Muscle of leg (tissue), 11 donors: ENCODE data around the gene ADNP. TPM values are rescaled to one million over a fixed set of nuclear protein-coding genes. Genes with fewer than 3 reads are reported as not detected.
A peak's percentile ranks its signal among the peaks of the same experiment; 100 is the strongest.

Experiments used
- DNase-seq: peaks from one replicate; pipeline ENCODE4 v3.0.0; 2013
- H3K27ac ChIP-seq: one replicate; pipeline ENCODE4 v1.5.1; 2013; ENCODE audit warnings: mild to moderate bottlenecking, low read length, control low read depth
- H3K27me3 ChIP-seq: one replicate; pipeline ENCODE4 v1.6.1; 2013; ENCODE audit warnings: low read length; ENCODE audit not compliant: control insufficient read depth, insufficient read depth
- H3K36me3 ChIP-seq: one replicate; pipeline ENCODE4 v1.6.1; 2013; ENCODE audit warnings: low read length; ENCODE audit not compliant: control insufficient read depth, insufficient read depth
- H3K4me1 ChIP-seq: one replicate; pipeline ENCODE4 v1.6.1; 2013; ENCODE audit warnings: low read length; ENCODE audit not compliant: control insufficient read depth, insufficient read depth
- H3K4me3 ChIP-seq: one replicate; pipeline ENCODE4 v1.5.1; 2013; ENCODE audit warnings: low read length, control low read depth
- H3K9me3 ChIP-seq: replicated peaks from 2 replicates; pipeline ENCODE4 v1.6.1; 2013; ENCODE audit warnings: low read depth, low read length; ENCODE audit not compliant: control insufficient read depth
- WGBS: methylation state at CpG from one replicate; pipeline ENCODE4 v1.1.5; 2013; ENCODE audit warnings: missing lambda C conversion rate; ENCODE audit not compliant: insufficient coverage; 5-methylcytosine and 5-hydroxymethylcytosine counted together
- polyA plus RNA-seq, 8 donors: library from polyadenylated mRNA; unstranded; fragments of 120-200 nt; gene quantifications; one replicate each; pipeline versions ENCODE4 v1.2.1 to v1.2.3, GENCODE V29; 2013; ENCODE audit warnings: inconsistent platforms in 1 of 8, low replicate concordance in 1 of 8; ENCODE audit not compliant: insufficient read length in 8 of 8, insufficient read depth in 1 of 8
- total RNA-seq: library from RNA; stranded (reverse); fragments of 120-200 nt; gene quantifications from one replicate; pipeline ENCODE4 v1.2.4, GENCODE V29; 2013

The ADNP gene
- total and polyA plus RNA-seq, 9 donors: 37.9 to 68.5 (median 54.6) TPM

DNA sequence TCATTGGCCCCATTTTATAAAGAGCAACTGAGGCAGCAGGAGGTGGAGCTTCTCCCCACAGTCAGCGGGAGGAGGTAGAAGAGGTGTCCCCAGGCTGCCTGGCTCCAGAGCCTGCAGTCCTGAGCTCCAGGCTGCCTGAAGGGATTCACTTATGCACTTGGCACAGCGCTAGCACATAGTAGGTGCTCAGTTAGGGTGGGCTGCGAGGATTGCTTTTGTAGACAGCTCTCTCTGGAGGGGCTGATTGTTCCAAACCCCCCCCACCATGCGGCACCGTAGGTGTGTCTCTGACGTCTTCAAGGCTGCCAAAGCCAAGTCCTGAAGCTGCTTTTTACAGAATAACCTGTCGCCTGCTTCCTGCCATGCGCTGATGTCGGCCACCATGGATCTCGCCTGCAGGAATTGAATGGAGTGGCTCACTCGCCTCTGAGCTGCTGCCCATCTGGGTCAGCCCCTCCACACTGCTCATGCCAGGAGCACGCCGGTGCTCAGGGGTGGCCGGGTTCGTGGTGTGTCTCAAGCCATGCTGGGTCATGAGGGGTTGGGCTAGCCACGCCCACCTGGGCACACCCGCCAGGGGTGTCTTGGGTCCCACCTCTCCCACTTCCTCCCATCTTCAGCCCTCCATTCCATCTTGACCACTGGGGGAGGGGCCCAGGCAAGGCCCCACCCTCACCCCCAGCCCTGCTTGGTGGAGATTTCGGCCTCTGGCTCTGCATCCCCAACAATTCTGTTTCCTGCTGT lies 76.6 kb downstream of the ADNP start:
- no peak overlapping the region for H3K27ac ChIP-seq
- no peak for DNase-seq
- H3K4me3 ChIP-seq: no peak overlapping the region
- WGBS: 81% methylated on average over 16 of the region's 18 CpGs
- H3K27me3 ChIP-seq: no peaks in the 10 kb centered on the region
- H3K9me3 ChIP-seq: no peaks in the 10 kb centered on the region
- no peaks in the 10 kb centered on the region for H3K4me1 ChIP-seq
- H3K36me3 ChIP-seq: no peaks in the 10 kb centered on the region

- Histone ChIP-seq H3K4me1 (peaks cover 14% of the 10 kb centered on the region), H3K36me3 (no peaks in the 10 kb centered on the region), H3K27ac (no peak overlapping the region), H3K9me3 (no peaks in the 10 kb centered on the region), H3K27me3 (no peaks in the 10 kb centered on the region), H3K4me3 (no peak overlapping the region)
- DNase-seq: no peak
- WGBS: no CpG with 5 or more reads among the region's 9 CpGs
Observed at GRCh38 chr20:50852085-50852484, 79.2 kb downstream of the ADNP start.

DNA sequence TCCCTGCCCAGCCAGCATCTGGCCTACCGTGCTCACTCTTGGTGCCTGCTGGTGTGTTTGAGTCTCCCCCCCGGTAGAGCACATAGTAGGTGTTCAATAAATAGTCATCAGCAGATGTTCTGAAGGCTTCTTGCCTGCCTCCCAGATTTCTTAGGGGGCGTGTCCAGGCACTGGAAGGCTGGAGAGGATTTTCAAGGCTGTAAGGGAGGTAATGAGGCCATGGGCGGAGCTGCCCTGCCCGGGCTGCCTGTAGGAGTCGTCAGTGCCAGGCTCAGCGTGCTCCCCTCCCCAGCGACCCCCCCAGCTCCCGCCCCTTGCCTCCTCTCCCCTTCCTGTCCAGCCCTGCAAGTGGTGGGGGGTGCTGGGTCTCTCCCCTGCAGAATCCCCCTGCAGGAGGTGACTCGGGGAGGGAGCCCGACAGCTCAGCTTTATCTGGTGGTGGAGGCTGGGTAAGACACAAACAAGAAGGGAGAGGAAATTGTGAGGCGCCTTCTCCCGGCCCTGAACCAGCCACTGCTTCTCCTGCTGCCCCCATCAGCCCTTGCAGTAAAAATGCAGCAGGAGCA lies 80.4 kb downstream of the ADNP start:
- Histone ChIP-seq H3K27me3 (no peaks in the 10 kb centered on the region), H3K4me3 (no peak overlapping the region), H3K36me3 (no peaks in the 10 kb centered on the region), H3K4me1 (peaks cover 14% of the 10 kb centered on the region), H3K9me3 (no peaks in the 10 kb centered on the region), H3K27ac (no peak overlapping the region)
- 61% methylated on average over 6 of the region's 13 CpGs for WGBS
- DNase-seq: no peak

GRCh38 chr20:50848846-50849673 lies 82.2 kb downstream of the ADNP start:
- peak overlapping the region; percentile 55 for H3K27ac ChIP-seq
- no peaks in the 10 kb centered on the region for H3K36me3 ChIP-seq
- DNase-seq: peak; percentile 42
- H3K9me3 ChIP-seq: no peaks in the 10 kb centered on the region
- H3K4me3 ChIP-seq: peak overlapping the region; percentile 8
- no peaks in the 10 kb centered on the region for H3K27me3 ChIP-seq
- H3K4me1 ChIP-seq: peaks cover 14% of the 10 kb centered on the region
- WGBS: 25% methylated on average over 12 of the region's 18 CpGs

- Histone ChIP-seq H3K36me3 (peaks cover under 1% of the 10 kb centered on the region), H3K4me3 (no peak overlapping the region), H3K4me1 (peaks cover 14% of the 10 kb centered on the region), H3K9me3 (no peaks in the 10 kb centered on the region), H3K27ac (peak overlapping the region; percentile 55), H3K27me3 (no peaks in the 10 kb centered on the region)
- peak; percentile 59 for DNase-seq
- 25% methylated on average over 6 of the region's 8 CpGs for WGBS
Observed at GRCh38 chr20:50848341-50848808, 82.9 kb downstream of the ADNP start.

DNA sequence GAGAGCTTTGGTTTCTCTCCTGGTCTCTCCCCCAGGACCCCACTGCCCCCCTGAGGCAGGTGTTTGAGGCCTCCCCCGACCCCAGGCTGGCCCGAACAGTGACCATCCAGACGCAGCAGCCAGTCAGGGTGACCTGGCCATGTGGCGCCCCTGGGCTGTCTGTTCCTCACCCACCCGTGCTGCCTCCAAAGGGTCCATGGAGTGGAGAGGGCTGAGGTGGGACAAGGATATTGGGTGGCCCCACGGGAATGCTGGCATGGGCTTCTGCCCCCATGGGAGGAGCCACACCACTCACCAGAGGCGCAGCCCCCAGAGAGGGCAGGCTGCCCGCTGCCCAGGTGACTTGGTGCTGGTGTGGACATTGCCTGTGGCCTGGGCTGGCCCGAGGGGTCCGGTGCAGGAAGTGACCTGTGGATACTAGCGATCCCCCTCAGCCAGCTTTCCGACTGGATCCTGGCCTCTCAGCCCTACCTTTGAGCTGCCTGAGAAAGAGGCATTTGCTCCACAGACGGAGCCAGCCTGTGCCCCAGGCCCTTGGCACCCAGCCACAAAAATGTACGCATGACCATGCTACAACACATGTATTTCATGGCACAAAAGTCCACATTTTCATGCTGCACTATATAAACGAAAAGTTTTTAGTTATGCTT lies 85.5 kb downstream of the ADNP start:
- Histone ChIP-seq H3K4me1 (peaks cover 14% of the 10 kb centered on the region), H3K36me3 (peaks cover 3% of the 10 kb centered on the region), H3K27me3 (no peaks in the 10 kb centered on the region), H3K27ac (no peak overlapping the region), H3K4me3 (no peak overlapping the region), H3K9me3 (no peaks in the 10 kb centered on the region)
- no peak for DNase-seq
- WGBS: 91% methylated on average over 13 of the region's 15 CpGs

GRCh38 chr20:50844430-50845100 lies 86.7 kb downstream of the ADNP start:
- Histone ChIP-seq H3K9me3 (no peaks in the 10 kb centered on the region), H3K4me3 (no peak overlapping the region), H3K4me1 (peaks cover 14% of the 10 kb centered on the region), H3K27me3 (no peaks in the 10 kb centered on the region), H3K27ac (no peak overlapping the region), H3K36me3 (peaks cover 3% of the 10 kb centered on the region)
- WGBS: 79% methylated on average over 4 of the region's 9 CpGs
- DNase-seq: no peak

DNA sequence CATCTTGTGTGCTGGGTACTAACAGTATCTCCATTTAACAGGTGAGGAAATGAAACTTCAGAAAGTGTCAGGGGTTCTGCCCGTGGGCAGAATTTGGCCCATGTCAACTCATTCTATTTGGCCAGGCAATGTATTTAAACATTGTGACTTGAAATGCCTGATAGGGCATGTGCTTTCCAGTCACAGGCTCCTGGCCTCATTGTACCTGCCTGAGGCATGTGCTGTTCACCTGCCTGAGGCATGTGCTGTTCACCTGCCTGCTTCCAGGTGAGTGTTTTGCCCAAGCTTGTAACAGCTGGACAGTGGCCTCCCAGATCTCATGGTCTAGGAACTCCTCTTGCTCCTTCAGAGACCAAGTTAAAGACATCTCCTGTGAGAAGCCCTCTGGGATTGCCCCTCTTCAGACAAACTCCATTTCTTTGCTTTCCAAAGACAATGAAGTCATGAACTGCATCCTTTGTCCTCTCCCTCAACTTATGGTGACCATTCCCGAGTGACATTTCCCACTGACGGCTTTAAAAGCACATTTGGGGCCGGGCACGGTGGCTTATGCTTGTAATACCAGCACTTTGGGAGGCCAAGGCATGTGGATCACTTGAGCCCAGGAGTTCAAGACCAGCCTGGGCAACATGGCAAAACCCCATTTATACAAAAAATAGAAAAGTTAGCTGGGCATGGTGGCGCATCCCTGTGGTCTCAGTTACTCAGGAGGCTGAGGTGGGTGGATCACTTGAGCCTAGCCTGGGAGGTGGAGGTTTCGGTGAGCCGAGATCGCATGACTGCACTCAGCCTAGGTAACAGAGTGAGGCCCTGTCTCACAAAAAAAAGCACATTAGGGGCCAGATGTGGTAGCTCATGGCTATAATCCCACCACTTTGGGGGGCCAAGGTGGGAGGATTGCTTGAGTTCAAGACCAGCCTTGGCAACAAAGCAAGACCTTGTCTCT lies 87.6 kb downstream of the ADNP start:
- Histone ChIP-seq H3K27me3 (no peaks in the 10 kb centered on the region), H3K36me3 (peaks cover 3% of the 10 kb centered on the region), H3K27ac (no peak overlapping the region), H3K4me1 (peaks cover 5% of the 10 kb centered on the region), H3K4me3 (no peak overlapping the region), H3K9me3 (no peaks in the 10 kb centered on the region)
- 86% methylated on average over 7 of the region's 9 CpGs for WGBS
- DNase-seq: no peak

- peaks cover 3% of the 10 kb centered on the region for H3K36me3 ChIP-seq
- DNase-seq: no peak
- peaks cover 4% of the 10 kb centered on the region for H3K4me1 ChIP-seq
- 88% methylated on average over 4 of the region's 5 CpGs for WGBS
- no peaks in the 10 kb centered on the region for H3K27me3 ChIP-seq
- H3K9me3 ChIP-seq: no peaks in the 10 kb centered on the region
- no peak overlapping the region for H3K4me3 ChIP-seq
- H3K27ac ChIP-seq: no peak overlapping the region
Observed at GRCh38 chr20:50842821-50843220, 88.4 kb downstream of the ADNP start.
